MM.1S (cell line): Measurements from ENCODE around the gene EFEMP1.
"Not testable (repeated sequence)": the region's sequence is repeated elsewhere in the genome, so short reads cannot be mapped to it uniquely, and the experiment has no call there.

Experiments
- DNase-seq: peaks from one replicate; pipeline ENCODE4 v3.0.0-alpha.2; 2015
- H2AFZ ChIP-seq: fragments of 300-600 bp; sonication (generic); 2 replicates; pipeline ENCODE4 v1.6.0; 2016; ENCODE audit warnings: antibody characterized with exemption, low read length
- H3F3A ChIP-seq: fragments of 300-600 bp; sonication (generic); 2 replicates; pipeline ENCODE4 v1.6.1; 2016; ENCODE audit warnings: mild to moderate bottlenecking, antibody characterized with exemption, low read length, moderate library complexity, mixed read lengths; ENCODE audit not compliant: insufficient read depth
- H3K27ac ChIP-seq: fragments of 300-600 bp; sonication (generic); 2 replicates; pipeline ENCODE4 v1.5.1; 2016; ENCODE audit warnings: mild to moderate bottlenecking, low read length
- H3K27me3 ChIP-seq: fragments of 300-600 bp; sonication (generic); replicated peaks from 2 replicates; pipeline ENCODE4 v1.6.0; 2016; ENCODE audit warnings: low read length; ENCODE audit not compliant: insufficient read depth
- H3K36me3 ChIP-seq: fragments of 300-600 bp; sonication (generic); replicated peaks from 2 replicates; pipeline ENCODE4 v1.6.1; 2016; ENCODE audit warnings: mild to moderate bottlenecking, low read length, mixed read lengths; ENCODE audit not compliant: insufficient read depth
- H3K4me1 ChIP-seq: fragments of 300-600 bp; sonication (generic); 2 replicates; pipeline ENCODE4 v1.6.1; 2016; ENCODE audit warnings: low read length, mixed read lengths
- H3K4me2 ChIP-seq: fragments of 300-600 bp; sonication (generic); 2 replicates; pipeline ENCODE4 v1.6.0; 2016; ENCODE audit warnings: low read depth, low read length
- H3K4me3 ChIP-seq: fragments of 300-600 bp; sonication (generic); 2 replicates; pipeline ENCODE4 v1.5.1; 2016; ENCODE audit warnings: low read length, mixed read lengths
- H3K79me2 ChIP-seq: fragments of 300-600 bp; sonication (generic); 2 replicates; pipeline ENCODE4 v1.6.1; 2016; ENCODE audit warnings: mixed run types, low read length, mixed read lengths
- H3K9ac ChIP-seq: fragments of 300-600 bp; sonication (generic); 2 replicates; pipeline ENCODE4 v1.6.1; 2016; ENCODE audit warnings: low read length, mixed read lengths
- H3K9me2 ChIP-seq: fragments of 300-600 bp; sonication (generic); replicated peaks from 2 replicates; pipeline ENCODE4 v1.6.1; 2016; ENCODE audit warnings: mild to moderate bottlenecking, low read length, mixed read lengths; ENCODE audit not compliant: insufficient read depth
- H3K9me3 ChIP-seq: fragments of 300-600 bp; sonication (generic); replicated peaks from 2 replicates; pipeline ENCODE4 v1.6.1; 2016; ENCODE audit warnings: mild to moderate bottlenecking, low read length, mixed read lengths; ENCODE audit not compliant: insufficient read depth
- H4K20me1 ChIP-seq: fragments of 300-600 bp; sonication (generic); 2 replicates; pipeline ENCODE4 v1.6.1; 2016; ENCODE audit warnings: mild to moderate bottlenecking, low read length, moderate library complexity, mixed read lengths; ENCODE audit not compliant: insufficient read depth
- CTCF ChIP-seq: fragments of 300-600 bp; sonication (generic); IDR thresholded peaks from 2 replicates; pipeline ENCODE4 v1.5.1; 2016; ENCODE audit warnings: antibody characterized with exemption, low read length, mixed read lengths
- EZH2 ChIP-seq: fragments of 300-600 bp; sonication (generic); optimal IDR thresholded peaks from 2 replicates; pipeline ENCODE3; 2017; ENCODE audit warnings: low read depth, mild to moderate bottlenecking, antibody characterized with exemption, low read length, mixed read lengths
- EZH2phosphoT487 ChIP-seq: fragments of 300-600 bp; sonication (generic); IDR thresholded peaks from 2 replicates; pipeline ENCODE4 v1.6.1; 2018; ENCODE audit warnings: antibody characterized with exemption, low read length

EFEMP1 gene

GRCh38 chr2:55837073-55837472 is 86.5 kb downstream of the EFEMP1 start:
- Histone ChIP-seq H3K79me2 (no peaks in the 10 kb centered on the region), H3F3A (no peaks in the 10 kb centered on the region), H3K9ac (no peak overlapping the region), H3K4me1 (no peaks in the 10 kb centered on the region), H3K4me3 (no peak overlapping the region), H3K9me3 (no peaks in the 10 kb centered on the region), H3K27ac (no peak overlapping the region), H2AFZ (no peak overlapping the region), H3K36me3 (no peaks in the 10 kb centered on the region), H3K27me3 (no peaks in the 10 kb centered on the region), H3K4me2 (no peak overlapping the region), H3K9me2 (no peaks in the 10 kb centered on the region), H4K20me1 (no peaks in the 10 kb centered on the region)
- no peak for DNase-seq
- TF ChIP-seq CTCF (no peak), EZH2phosphoT487 (no peak)

- not testable (repeated sequence) for H3K27ac ChIP-seq, H3K79me2 ChIP-seq, H3K4me1 ChIP-seq, H3K36me3 ChIP-seq, H2AFZ ChIP-seq, H3K4me2 ChIP-seq, H3K9me2 ChIP-seq, H3F3A ChIP-seq, H4K20me1 ChIP-seq, H3K9ac ChIP-seq, H3K9me3 ChIP-seq, H3K4me3 ChIP-seq, H3K27me3 ChIP-seq
- peak; percentile 24 for DNase-seq
Observed at GRCh38 chr2:55831671-55832410, 91.7 kb downstream of the EFEMP1 start.

GRCh38 chr2:55827855-55828254 is 95.7 kb downstream of the EFEMP1 start:
- Histone ChIP-seq H3K79me2 (no peaks in the 10 kb centered on the region), H3K9me2 (no peaks in the 10 kb centered on the region), H2AFZ (no peak overlapping the region), H3K27me3 (no peaks in the 10 kb centered on the region), H3K4me2 (no peak overlapping the region), H3K36me3 (no peaks in the 10 kb centered on the region), H3F3A (no peaks in the 10 kb centered on the region), H3K4me3 (no peak overlapping the region), H3K27ac (no peak overlapping the region), H3K9ac (no peak overlapping the region), H3K9me3 (no peaks in the 10 kb centered on the region), H3K4me1 (no peaks in the 10 kb centered on the region), H4K20me1 (no peaks in the 10 kb centered on the region)
- no peak for DNase-seq
- no peak for TF ChIP-seq EZH2phosphoT487
- no peak for TF ChIP-seq CTCF
- TF ChIP-seq EZH2 = no peak

- not testable (repeated sequence) for H3K27ac ChIP-seq
Observed at GRCh38 chr2:55827428-55827827, 96.2 kb downstream of the EFEMP1 start.

More at GRCh38 chr2:55827428-55827827, 96.2 kb downstream of the EFEMP1 start:
- not testable (repeated sequence) for H4K20me1 ChIP-seq, DNase-seq, H3K4me2 ChIP-seq, H3K9me2 ChIP-seq, H3K4me3 ChIP-seq, H3K4me1 ChIP-seq, H3K9ac ChIP-seq, H3K36me3 ChIP-seq, H3K79me2 ChIP-seq, H3K27me3 ChIP-seq, H3F3A ChIP-seq, H3K9me3 ChIP-seq, H2AFZ ChIP-seq
